HG02623 (cell line): Measurements from ENCODE around the gene FGF11.
"Not testable (repeated sequence)": the region's sequence is repeated elsewhere in the genome, so short reads cannot be mapped to it uniquely, and the experiment has no call there.

Source experiments
- ATAC-seq: cut with Tn5 transposase; IDR thresholded peaks from one replicate; pipeline ENCODE4 v1.9.1; 2021; ENCODE audit warnings: moderate library complexity; ENCODE audit not compliant: unreplicated experiment

Gene FGF11

GRCh38 chr17:7460850-7461660 lies 21.7 kb downstream of the FGF11 start:
- no peak for ATAC-seq

GRCh38 chr17:7462474-7463371 lies 23.4 kb downstream of the FGF11 start:
- no peak for ATAC-seq

- no peak for ATAC-seq
These were observed 24.1 kb downstream of the FGF11 start for GRCh38 chr17:7463372-7463846.

DNA sequence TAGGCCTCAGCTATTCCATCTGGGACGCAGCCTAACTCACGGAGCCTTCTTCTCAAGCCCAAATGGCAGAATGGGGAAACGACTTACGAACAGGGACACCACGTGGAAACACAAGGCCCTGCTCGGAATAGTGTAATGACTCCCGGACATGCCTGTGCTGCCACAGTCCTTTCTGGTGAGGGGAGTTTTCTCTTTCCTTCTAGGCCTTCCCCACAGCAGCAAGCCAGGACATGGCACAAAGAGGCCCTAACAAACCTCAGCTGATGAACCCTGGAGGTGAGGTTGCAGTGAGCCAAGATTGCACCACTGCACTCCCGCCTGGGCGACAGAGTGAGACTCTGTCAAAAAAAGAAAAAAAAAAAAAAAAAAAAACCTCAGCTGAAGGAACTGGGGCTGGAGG lies 24.8 kb downstream of the FGF11 start:
- ATAC-seq, result no peak

- ATAC-seq, result no peak
These were observed 26.4 kb downstream of the FGF11 start for GRCh38 chr17:7465597-7466275.

GRCh38 chr17:7466318-7466638 lies 27.0 kb downstream of the FGF11 start:
- ATAC-seq, result no peak

- ATAC-seq, result no peak
These were observed 27.5 kb downstream of the FGF11 start for GRCh38 chr17:7466639-7467341.

DNA sequence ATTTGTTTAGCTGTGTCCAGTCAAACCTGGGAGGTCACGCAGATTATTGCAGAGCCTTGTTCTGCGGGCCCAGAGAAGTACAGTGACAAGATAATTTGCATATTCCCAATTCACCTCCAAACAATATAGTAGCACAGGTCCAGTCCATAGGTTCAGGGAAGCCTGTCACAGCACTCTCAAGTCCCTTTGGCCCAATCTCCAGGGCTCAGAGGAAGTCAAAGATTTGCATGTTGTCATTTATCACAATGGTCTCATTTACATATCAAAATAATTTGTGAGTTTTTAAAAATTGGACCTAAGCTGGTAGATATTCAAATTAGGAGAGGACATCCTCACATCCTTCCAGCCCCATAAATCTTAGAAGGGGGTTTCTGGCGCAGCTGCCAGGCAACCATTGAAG lies 28.2 kb downstream of the FGF11 start:
- no peak for ATAC-seq

- ATAC-seq, result no peak
These were observed 29.0 kb downstream of the FGF11 start for GRCh38 chr17:7468290-7468689.

DNA sequence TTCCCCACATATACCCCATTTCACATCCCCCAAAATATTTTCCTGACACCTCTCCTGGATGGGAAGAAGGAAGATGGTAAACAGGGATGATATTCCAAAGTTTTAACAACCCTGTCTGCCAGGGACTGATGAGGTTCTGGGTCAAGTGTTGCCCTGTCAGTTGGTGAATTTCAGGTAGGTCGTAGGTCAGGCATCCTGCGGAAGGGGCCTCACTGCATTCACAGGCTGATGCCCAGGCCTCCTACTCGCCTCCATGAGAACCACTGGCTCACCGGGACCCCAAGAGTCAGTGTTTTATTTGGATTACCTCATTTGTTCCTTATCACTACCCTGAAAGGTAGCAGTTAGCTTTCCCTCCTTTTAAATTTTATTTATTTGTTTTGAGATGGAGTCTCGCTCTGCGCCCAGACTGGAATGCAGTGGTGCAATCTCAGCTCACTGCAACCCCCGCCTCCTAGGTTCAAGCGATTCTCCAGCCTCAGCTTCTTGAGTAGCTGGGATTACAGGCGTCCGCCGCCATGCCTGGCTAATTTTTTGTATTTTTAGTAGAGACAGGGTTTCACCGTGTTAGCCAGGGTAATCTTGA lies 29.6 kb downstream of the FGF11 start:
- ATAC-seq, result no peak

GRCh38 chr17:7469843-7470242 lies 30.5 kb downstream of the FGF11 start:
- ATAC-seq, result not testable (repeated sequence)

- ATAC-seq, result not testable (repeated sequence)
These were observed 31.2 kb downstream of the FGF11 start for GRCh38 chr17:7470457-7470973.

GRCh38 chr17:7471729-7472128 lies 32.4 kb downstream of the FGF11 start:
- ATAC-seq, result no peak

- ATAC-seq, result not testable (repeated sequence)
These were observed 35.5 kb downstream of the FGF11 start for GRCh38 chr17:7474767-7475166.

DNA sequence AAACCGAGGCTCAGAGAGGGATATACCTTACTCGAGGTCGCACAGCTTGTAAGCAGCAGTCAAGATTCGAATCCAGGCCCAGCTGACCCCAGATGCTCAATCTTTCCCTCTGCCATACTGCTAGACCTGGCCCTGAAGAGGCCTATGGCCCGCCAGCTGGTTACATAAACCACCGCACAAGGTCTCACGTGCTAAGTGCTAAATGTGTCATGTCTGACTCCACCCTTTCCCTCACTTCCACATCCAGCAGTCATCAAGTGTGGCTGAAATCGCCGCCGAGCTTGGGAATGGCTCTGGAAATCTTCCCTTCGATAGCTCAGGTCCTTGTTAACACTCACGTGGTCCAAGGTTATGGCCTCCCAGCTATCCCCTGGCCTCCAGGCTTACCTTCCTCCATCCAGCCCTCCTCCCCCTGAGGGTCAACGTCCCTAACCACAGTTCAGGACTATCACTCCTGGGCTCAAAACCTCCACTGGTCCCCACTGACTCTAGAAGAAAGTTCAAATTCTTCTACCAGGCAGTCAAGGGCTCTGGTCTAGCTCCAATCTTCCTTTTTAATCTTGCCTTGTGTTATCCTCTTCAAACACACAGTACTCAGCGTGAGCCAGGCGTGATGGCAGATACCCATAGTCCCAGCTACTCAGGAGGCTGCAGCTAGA lies 36.6 kb downstream of the FGF11 start:
- ATAC-seq, result no peak

- no peak for ATAC-seq
These were observed 37.2 kb downstream of the FGF11 start for GRCh38 chr17:7476494-7476893.

- no peak for ATAC-seq
These were observed 37.6 kb downstream of the FGF11 start for GRCh38 chr17:7476951-7477350.

DNA sequence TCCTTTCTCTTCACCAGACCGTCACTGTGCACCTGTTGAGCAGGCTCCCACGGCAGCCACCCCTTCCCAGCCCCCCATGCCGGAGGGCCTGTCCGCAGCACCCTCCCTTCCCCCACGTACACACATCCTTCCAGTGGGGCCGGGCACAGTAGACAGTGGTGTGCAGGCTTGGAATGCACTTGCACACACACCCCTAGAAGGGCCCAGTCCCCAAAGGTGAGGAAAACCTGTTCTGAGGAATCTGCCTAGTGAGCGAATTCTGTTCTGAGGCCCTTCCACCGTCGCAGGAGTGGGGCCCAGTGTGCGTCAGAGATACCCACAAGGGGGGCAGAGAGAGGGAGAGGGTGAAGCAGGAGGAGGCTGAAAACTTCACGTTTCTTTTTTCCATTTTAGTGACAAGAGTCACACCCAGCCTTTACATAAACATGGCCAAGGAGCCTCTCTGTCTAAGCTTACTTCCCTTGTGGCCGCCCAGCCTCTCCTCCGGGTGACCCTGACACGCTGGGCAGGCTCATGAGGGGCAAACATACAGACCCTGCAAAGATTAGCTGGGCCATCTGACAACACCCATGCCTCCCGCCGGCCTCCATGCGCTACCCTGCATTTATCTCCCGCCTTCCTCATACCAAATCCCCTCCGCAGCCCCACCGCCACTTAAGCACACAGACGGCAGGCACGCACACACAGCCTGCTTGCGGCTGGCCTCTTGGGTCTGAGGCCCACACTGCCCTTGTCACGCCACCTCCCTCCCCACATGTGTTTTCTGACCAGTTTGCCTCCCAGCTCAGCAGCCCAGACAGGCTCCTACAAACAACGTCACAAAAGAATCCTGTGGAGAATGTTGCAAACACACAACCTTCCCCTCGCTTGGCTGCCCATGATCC lies 38.3 kb downstream of the FGF11 start:
- no peak for ATAC-seq
